Adrenal gland (tissue), 5 donors: ENCODE data around the gene STARD13.

ENCODE experiments used
- CTCF ChIP-seq, 6 experiments: fragments of 450-650 bp in 4 of 6; fragments of 200-600 bp in 2 of 6; sonication (generic) in 1 of 6; IDR thresholded peaks; 1 replicate in 5 of 6; 2 replicates in 1 of 6; pipeline versions ENCODE4 v1.5.1 to v1.8.0; 2016 to 2021; ENCODE audit warnings: antibody characterized with exemption in 6 of 6, mild to moderate bottlenecking in 2 of 6, moderate library complexity in 1 of 6
- POLR2A ChIP-seq, 2 donors: fragments of 450-650 bp; IDR thresholded peaks; one replicate each; pipeline ENCODE4 v1.6.1; 2017; ENCODE audit warnings: antibody characterized with exemption in 2 of 2, mild to moderate bottlenecking in 2 of 2, moderate library complexity in 1 of 2
- donor health status: DM: no; HTN: no; CAD: no.

DNA sequence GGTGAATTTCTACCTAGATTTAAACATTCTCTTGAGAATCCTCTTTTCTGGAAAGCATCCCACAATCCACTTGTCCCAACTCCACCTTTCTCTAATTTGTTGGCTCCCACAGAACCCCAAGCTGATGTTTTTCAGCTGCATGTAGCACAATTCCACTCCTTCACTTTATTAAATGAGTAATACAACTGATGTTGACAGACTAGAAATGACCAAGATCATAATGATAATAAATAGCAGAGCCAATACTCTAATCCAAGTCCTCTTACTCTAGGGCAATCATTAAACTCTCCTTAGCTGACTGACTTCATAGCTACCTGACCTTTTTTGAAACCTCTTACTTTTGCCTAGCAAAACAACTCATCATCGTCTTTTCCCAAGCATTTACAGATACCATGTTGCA is 27.9 kb upstream of the STARD13 start:
- TF ChIP-seq POLR2A (IDR thresholded peaks at IDR 0.05) (no peak), CTCF (IDR thresholded peaks at IDR 0.05) (no peak)
